ENCODE measurements around the gene PPP1R3F. TPM values are rescaled to one million over a fixed set of nuclear protein-coding genes. Genes with fewer than 3 reads are reported as not detected.

Gene PPP1R3F
- total RNA-seq, 1 experiment from 2014 or later, result 1.6 TPM

GRCh38 chrX:49233176-49233575 lies 36.4 kb upstream of the PPP1R3F start, which contains the start of gene CACNA1F:
Gene CACNA1F (minus strand): TSS chrX:49233340. CDS start chrX:49233309, 31 bp downstream.
- Histone ChIP-seq H4K20me1 (ENCODE audit: insufficient read depth) (no peaks in the 10 kb centered on the region), H3K36me3 (ENCODE audit: control insufficient read depth in 1 of 2, insufficient read depth in 2 of 2, low read length in 2 of 2) (no peaks in the 10 kb centered on the region), H3K4me2 (ENCODE audit: low read length) (no peak within 1 kb of the TSS), H2AFZ (ENCODE audit: low read depth, low read length, poor library complexity, severe bottlenecking) (no peak within 1 kb of the TSS), H3K9ac (ENCODE audit: low read length) (no peak within 1 kb of the TSS), H3K27me3 (ENCODE audit: insufficient read depth, low read length) (no peaks in the 10 kb centered on the region), H3K9me2 (ENCODE audit: insufficient read depth) (no peaks in the 10 kb centered on the region), H3K9me3 (ENCODE audit: control insufficient read depth in 1 of 2, insufficient read depth in 1 of 2, low read depth in 1 of 2, low read length in 2 of 2) (no peaks in the 10 kb centered on the region), H3K27ac (ENCODE audit: low read depth, low read length) (no peak within 1 kb of the TSS), H3K4me3 (replicated peaks in 1 of 2; ENCODE audit: low read depth in 1 of 2, low read length in 2 of 2) (no peak within 1 kb of the TSS), H3K4me1 (ENCODE audit: control insufficient read depth in 1 of 2, insufficient read depth in 2 of 2, low read length in 2 of 2) (no peaks in the 10 kb centered on the region), H3K79me2 (ENCODE audit: insufficient read depth, low read length) (no peaks in the 10 kb centered on the region)
- DNase-seq (ENCODE audit: low read depth, low spot score) (no peak), ATAC-seq (no peak)
- intact Hi-C loops (cut with micrococcal nuclease), result no loop called here
- ChIA-PET CTCF (no interaction called here), RAD21 (ENCODE audit: low non-redundant PET in 1 of 2, low total read pairs in 2 of 2, uncharacterized antibody in 2 of 2, unreplicated experiment in 2 of 2) (no interaction called here), POLR2A (no interaction called here)
- no TSS peak for BruUV-seq (replicated peaks)
- TF ChIP-seq ZNF274 (IDR thresholded peaks at IDR 0.05; ENCODE audit: low read depth, low read length) (no peak), POLR2AphosphoS5 (IDR thresholded peaks at IDR 0.05; ENCODE audit: low read depth, low read length) (no peak), ELF1 (IDR thresholded peaks at IDR 0.05; ENCODE audit: borderline replicate concordance, low read depth) (no peak), EZH2 (IDR thresholded peaks at IDR 0.05) (no peak), FOSL1 (IDR thresholded peaks at IDR 0.05; ENCODE audit: low read depth) (no peak), SRF (IDR thresholded peaks at IDR 0.05; ENCODE audit: low read depth) (no peak)

- DNase-seq (ENCODE audit: low read depth, low spot score), result no peak
- H4K20me1 ChIP-seq (ENCODE audit: insufficient read depth), result no peaks in the 10 kb centered on the region
- no peak overlapping the region for H3K27ac ChIP-seq (ENCODE audit: low read depth, low read length)
- intact Hi-C loops (cut with micrococcal nuclease), result no loop called here
- no peaks in the 10 kb centered on the region for H3K9me3 ChIP-seq (ENCODE audit: control insufficient read depth in 1 of 2, insufficient read depth in 1 of 2, low read depth in 1 of 2, low read length in 2 of 2)
- RAD21 ChIA-PET (ENCODE audit: low non-redundant PET in 1 of 2, low total read pairs in 2 of 2, uncharacterized antibody in 2 of 2, unreplicated experiment in 2 of 2), result no interaction called here
- H3K79me2 ChIP-seq (ENCODE audit: insufficient read depth, low read length), result no peaks in the 10 kb centered on the region
- no peaks in the 10 kb centered on the region for H3K4me1 ChIP-seq (ENCODE audit: control insufficient read depth in 1 of 2, insufficient read depth in 2 of 2, low read length in 2 of 2)
- POLR2A ChIA-PET, result no interaction called here
- no peaks in the 10 kb centered on the region for H3K27me3 ChIP-seq (ENCODE audit: insufficient read depth, low read length)
- no peak overlapping the region for H3K4me3 ChIP-seq (replicated peaks in 1 of 2; ENCODE audit: low read depth in 1 of 2, low read length in 2 of 2)
- TF ChIP-seq ATF3 (IDR thresholded peaks at IDR 0.05) (no peak), EZH2phosphoT487 (IDR thresholded peaks at IDR 0.05; ENCODE audit: borderline replicate concordance) (no peak), ZNF274 (IDR thresholded peaks at IDR 0.05; ENCODE audit: low read depth, low read length) (no peak), POLR2AphosphoS5 (IDR thresholded peaks at IDR 0.05; ENCODE audit: low read depth, low read length) (no peak)
- TF ChIP-seq, protein P1, sequence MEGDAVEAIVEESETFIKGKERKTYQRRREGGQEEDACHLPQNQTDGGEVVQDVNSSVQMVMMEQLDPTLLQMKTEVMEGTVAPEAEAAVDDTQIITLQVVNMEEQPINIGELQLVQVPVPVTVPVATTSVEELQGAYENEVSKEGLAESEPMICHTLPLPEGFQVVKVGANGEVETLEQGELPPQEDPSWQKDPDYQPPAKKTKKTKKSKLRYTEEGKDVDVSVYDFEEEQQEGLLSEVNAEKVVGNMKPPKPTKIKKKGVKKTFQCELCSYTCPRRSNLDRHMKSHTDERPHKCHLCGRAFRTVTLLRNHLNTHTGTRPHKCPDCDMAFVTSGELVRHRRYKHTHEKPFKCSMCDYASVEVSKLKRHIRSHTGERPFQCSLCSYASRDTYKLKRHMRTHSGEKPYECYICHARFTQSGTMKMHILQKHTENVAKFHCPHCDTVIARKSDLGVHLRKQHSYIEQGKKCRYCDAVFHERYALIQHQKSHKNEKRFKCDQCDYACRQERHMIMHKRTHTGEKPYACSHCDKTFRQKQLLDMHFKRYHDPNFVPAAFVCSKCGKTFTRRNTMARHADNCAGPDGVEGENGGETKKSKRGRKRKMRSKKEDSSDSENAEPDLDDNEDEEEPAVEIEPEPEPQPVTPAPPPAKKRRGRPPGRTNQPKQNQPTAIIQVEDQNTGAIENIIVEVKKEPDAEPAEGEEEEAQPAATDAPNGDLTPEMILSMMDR (IDR thresholded peaks at IDR 0.05 in 2 of 3, conservative IDR thresholded peaks at IDR 0.05 in 1 of 3; ENCODE audit: borderline replicate concordance in 1 of 3, insufficient read depth in 1 of 3, low read depth in 2 of 3, low read length in 2 of 3), result no peak
- CTCF ChIA-PET, result no interaction called here
- no peaks in the 10 kb centered on the region for H3K9me2 ChIP-seq (ENCODE audit: insufficient read depth)
- BruUV-seq (replicated peaks), result no TSS peak
- no peaks in the 10 kb centered on the region for H3K36me3 ChIP-seq (ENCODE audit: control insufficient read depth in 1 of 2, insufficient read depth in 2 of 2, low read length in 2 of 2)
- no peak overlapping the region for H3K9ac ChIP-seq (ENCODE audit: low read length)
- ATAC-seq, result no peak
- H2AFZ ChIP-seq (ENCODE audit: low read depth, low read length, poor library complexity, severe bottlenecking), result no peak overlapping the region
- no peak overlapping the region for H3K4me2 ChIP-seq (ENCODE audit: low read length)
These were observed 35.6 kb upstream of the PPP1R3F start for GRCh38 chrX:49233887-49234555.

Data from HCT116 (cell line).